Body of pancreas (tissue), 4 donors: Measurements from ENCODE around the gene LRRN3. TPM values are rescaled to one million over a fixed set of nuclear protein-coding genes. Genes with fewer than 3 reads are reported as not detected.

Experiments
- ATAC-seq: fragments of 150-250 bp; one replicate; pipeline ENCODE4 v1.9.1; 2016
- DNase-seq, 4 donors: peaks; one replicate each; pipeline ENCODE4 v3.0.0-alpha.2; 2019
- H3K27ac ChIP-seq, 4 donors: fragments of 200-600 bp; sonication (generic); 1 replicate in 3 of 4; 2 replicates in 1 of 4; pipeline versions ENCODE4 v1.5.1 to v1.6.1; 2016 to 2019; ENCODE audit warnings: mild to moderate bottlenecking in 1 of 4, mixed read lengths in 1 of 4, moderate library complexity in 1 of 4
- H3K27me3 ChIP-seq, 2 donors: fragments of 200-600 bp; sonication (generic); one replicate each; pipeline ENCODE4 v1.6.0; 2016; ENCODE audit warnings: mild to moderate bottlenecking in 1 of 2
- H3K36me3 ChIP-seq, 2 donors: fragments of 200-600 bp; sonication (generic); replicated peaks in 1 of 2; 2 replicates each; pipeline ENCODE4 v1.5.1; 2016; ENCODE audit warnings: low read depth in 2 of 2; ENCODE audit not compliant: insufficient read depth in 1 of 2
- H3K4me1 ChIP-seq: fragments of 200-600 bp; sonication (generic); one replicate; pipeline ENCODE4 v1.6.0; 2016
- H3K4me3 ChIP-seq, 2 donors: fragments of 200-600 bp; sonication (generic); 1 replicate in 1 of 2; 2 replicates in 1 of 2; pipeline ENCODE4 v1.5.1; 2016 to 2019
- H3K9me3 ChIP-seq, 3 donors: fragments of 200-600 bp; sonication (generic); 1 replicate in 2 of 3; 2 replicates in 1 of 3; pipeline ENCODE4 v1.5.1; 2016
- POLR2A ChIP-seq, 3 donors: fragments of 450-650 bp; IDR thresholded peaks; one replicate each; pipeline ENCODE4 v1.6.1; 2016; ENCODE audit warnings: antibody characterized with exemption in 3 of 3, mild to moderate bottlenecking in 2 of 3
- WGBS, 2 donors: methylation state at CpG; one replicate each; pipeline ENCODE4 v1.1.5; 2017; 5-methylcytosine and 5-hydroxymethylcytosine counted together
- intact Hi-C: fragments of 100-400 bp; cut with DNase I; formaldehyde crosslinking; loops from one replicate; pipeline ENCODE4 v1.15.1; 2023
- total RNA-seq, 2 donors: library from RNA; depleted of rRNA; stranded (reverse); fragments of >200 nt; gene quantifications; one replicate each; pipeline ENCODE4 v1.1.0, GENCODE V29; 2016
- TF ChIP-seq, protein P1 (sequence below), 7 experiments: fragments of 450-650 bp in 4 of 7; fragments of 200-600 bp in 3 of 7; sonication (generic) in 3 of 7; IDR thresholded peaks; one replicate each; pipeline ENCODE4 v1.5.1; 2016 to 2019; ENCODE audit warnings: antibody characterized with exemption in 7 of 7

The LRRN3 gene
- total RNA-seq, 2 donors from 2014 or later = 0.26 to 2.6 TPM

DNA sequence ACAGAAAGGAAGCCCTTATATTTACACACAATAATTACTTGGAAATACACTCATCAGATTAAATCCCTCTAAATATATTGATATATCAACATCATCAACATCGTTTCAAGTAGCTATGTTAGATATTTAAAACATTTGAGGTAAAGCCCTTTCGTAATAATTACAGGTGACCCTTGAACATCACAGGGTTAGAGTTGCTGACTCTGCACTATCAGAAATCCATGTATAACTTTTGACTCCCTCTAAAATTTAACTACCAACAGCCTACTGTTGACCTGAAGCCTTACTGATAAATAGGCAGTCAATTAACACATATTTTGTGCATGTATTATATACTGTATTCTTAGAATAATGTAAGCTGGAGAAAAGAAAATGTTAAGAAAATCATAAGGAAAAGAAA, 34.6 kb upstream of the LRRN3 start:
- Histone ChIP-seq H3K9me3 (no peaks in the 10 kb centered on the region), H3K4me3 (no peak overlapping the region), H3K36me3 (no peaks in the 10 kb centered on the region), H3K27me3 (no peaks in the 10 kb centered on the region), H3K27ac (no peak overlapping the region), H3K4me1 (no peaks in the 10 kb centered on the region)
- ATAC-seq (no peak), DNase-seq (no peak)
- WGBS, 2 donors = 93 to 95% methylated on average over 2 of the region's 2 CpGs
- no peak for TF ChIP-seq POLR2A (IDR thresholded peaks at IDR 0.05)
- TF ChIP-seq, protein P1, sequence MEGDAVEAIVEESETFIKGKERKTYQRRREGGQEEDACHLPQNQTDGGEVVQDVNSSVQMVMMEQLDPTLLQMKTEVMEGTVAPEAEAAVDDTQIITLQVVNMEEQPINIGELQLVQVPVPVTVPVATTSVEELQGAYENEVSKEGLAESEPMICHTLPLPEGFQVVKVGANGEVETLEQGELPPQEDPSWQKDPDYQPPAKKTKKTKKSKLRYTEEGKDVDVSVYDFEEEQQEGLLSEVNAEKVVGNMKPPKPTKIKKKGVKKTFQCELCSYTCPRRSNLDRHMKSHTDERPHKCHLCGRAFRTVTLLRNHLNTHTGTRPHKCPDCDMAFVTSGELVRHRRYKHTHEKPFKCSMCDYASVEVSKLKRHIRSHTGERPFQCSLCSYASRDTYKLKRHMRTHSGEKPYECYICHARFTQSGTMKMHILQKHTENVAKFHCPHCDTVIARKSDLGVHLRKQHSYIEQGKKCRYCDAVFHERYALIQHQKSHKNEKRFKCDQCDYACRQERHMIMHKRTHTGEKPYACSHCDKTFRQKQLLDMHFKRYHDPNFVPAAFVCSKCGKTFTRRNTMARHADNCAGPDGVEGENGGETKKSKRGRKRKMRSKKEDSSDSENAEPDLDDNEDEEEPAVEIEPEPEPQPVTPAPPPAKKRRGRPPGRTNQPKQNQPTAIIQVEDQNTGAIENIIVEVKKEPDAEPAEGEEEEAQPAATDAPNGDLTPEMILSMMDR (IDR thresholded peaks at IDR 0.05) = no peak
- intact Hi-C loops = no loop called here

DNA sequence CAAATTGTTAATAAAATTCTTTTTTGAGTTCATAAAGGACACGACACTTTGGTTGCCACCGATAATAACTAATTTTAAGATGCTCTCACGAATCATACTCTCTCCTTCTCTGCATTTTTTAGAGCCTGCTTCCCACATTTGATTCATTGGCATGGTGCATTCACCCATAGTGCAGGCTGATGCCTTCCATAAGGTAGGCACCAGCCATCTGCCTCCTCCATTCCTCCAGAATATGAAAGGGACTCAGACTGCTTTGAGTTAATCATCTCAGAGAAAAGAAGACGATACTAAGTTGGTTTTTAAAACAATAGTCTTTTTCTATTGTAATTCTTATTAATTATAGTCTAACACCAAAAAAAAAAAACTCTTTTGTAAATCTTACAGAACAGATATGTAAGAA, 33.9 kb upstream of the LRRN3 start:
- Histone ChIP-seq H3K9me3 (no peaks in the 10 kb centered on the region), H3K27me3 (no peaks in the 10 kb centered on the region), H3K36me3 (no peaks in the 10 kb centered on the region), H3K4me1 (no peaks in the 10 kb centered on the region), H3K27ac (no peak overlapping the region), H3K4me3 (no peak overlapping the region)
- intact Hi-C loops = no loop called here
- ATAC-seq (no peak), DNase-seq (no peak)
- 89 to 91% methylated on average over 4 of the region's 4 CpGs for WGBS, 2 donors
- TF ChIP-seq POLR2A (IDR thresholded peaks at IDR 0.05) = no peak
- TF ChIP-seq, protein P1 (IDR thresholded peaks at IDR 0.05) = no peak

DNA sequence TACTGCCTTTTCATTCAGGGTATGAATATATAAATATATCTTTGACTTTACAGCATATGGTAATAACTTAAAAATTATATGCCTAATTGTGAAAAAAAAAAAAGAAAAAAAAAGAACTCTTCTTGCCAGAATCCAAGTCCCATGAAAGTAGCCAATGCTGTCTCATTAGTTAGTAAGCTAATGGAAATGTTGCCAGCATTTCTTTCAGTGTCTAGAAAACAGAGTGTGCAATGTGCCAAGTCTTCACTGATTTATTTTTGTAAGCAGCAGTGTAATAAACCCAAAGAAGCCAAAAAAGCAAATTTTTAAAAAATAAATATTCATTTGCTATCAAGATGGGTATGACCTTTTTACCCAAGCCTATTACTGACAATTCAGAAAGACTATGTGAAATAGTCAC, 31.1 kb upstream of the LRRN3 start:
- TF ChIP-seq POLR2A (IDR thresholded peaks at IDR 0.05) = no peak
- TF ChIP-seq, protein P1 (IDR thresholded peaks at IDR 0.05) = no peak
- Histone ChIP-seq H3K27me3 (no peaks in the 10 kb centered on the region), H3K4me1 (no peaks in the 10 kb centered on the region), H3K36me3 (no peaks in the 10 kb centered on the region), H3K9me3 (peaks cover 0 to 5% (median 0%) of the 10 kb centered on the region in 3 donors), H3K27ac (no peak overlapping the region), H3K4me3 (no peak overlapping the region)
- ATAC-seq (no peak), DNase-seq (no peak)
- intact Hi-C loops = no loop called here

DNA sequence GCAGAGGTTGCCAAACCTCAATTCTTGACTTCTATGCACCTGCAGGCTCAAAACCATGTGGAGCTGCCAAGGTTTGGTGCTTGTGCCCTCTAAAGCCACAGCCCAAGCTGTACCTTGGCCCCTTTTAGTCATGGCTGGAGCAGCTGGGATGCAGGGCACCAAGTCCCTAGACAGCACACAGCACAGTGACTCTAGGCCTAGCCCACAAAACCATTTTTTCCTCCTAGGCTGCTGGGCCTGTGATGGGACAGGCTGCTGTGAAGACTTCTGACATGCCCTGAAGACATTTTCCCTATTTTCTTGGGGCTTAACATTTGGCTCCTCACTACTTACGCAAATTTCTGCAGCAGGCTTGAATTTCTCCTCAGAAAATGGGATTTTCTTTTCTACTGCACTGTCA, 27.8 kb upstream of the LRRN3 start:
- intact Hi-C loops = no loop called here
- H3K27me3 ChIP-seq = no peaks in the 10 kb centered on the region
- TF ChIP-seq, protein P1 (IDR thresholded peaks at IDR 0.05) = no peak
- TF ChIP-seq POLR2A (IDR thresholded peaks at IDR 0.05) = no peak
- ATAC-seq (no peak), DNase-seq (no peak)
- no peak overlapping the region for H3K4me3 ChIP-seq
- no peak overlapping the region for H3K27ac ChIP-seq
- no peaks in the 10 kb centered on the region for H3K36me3 ChIP-seq
- H3K9me3 ChIP-seq = peaks cover 0 to 5% (median 0%) of the 10 kb centered on the region in 3 donors
- 100% methylated on average over 1 of the region's 1 CpG for WGBS, 2 donors
- H3K4me1 ChIP-seq = no peaks in the 10 kb centered on the region

DNA sequence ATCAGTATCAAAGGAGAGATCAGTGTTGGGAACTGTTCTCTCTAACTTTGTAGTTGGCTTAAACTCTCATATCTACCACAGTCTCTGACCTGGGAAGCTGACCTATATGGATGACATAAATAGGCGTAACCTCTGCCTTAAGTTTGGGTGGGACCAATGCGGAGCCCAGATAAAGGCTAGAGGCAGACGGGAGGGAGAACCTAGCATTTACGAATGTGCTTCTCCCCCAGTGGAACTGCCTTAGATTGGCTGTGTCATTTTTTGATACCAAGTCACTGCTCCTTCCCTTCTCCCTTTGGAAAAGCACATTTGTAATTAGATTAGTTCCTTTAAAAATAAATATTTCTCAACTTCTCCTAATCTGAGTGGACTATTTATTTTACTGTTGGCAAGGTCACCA, 23.7 kb upstream of the LRRN3 start:
- Histone ChIP-seq H3K9me3 (peaks cover 0 to 5% (median 0%) of the 10 kb centered on the region in 3 donors), H3K4me1 (no peaks in the 10 kb centered on the region), H3K27me3 (no peaks in the 10 kb centered on the region), H3K27ac (no peak overlapping the region), H3K4me3 (no peak overlapping the region), H3K36me3 (no peaks in the 10 kb centered on the region)
- WGBS, 2 donors = 84 to 85% methylated on average over 4 of the region's 4 CpGs
- intact Hi-C loops = no loop called here
- TF ChIP-seq, protein P1 (IDR thresholded peaks at IDR 0.05) = no peak
- TF ChIP-seq POLR2A (IDR thresholded peaks at IDR 0.05) = no peak
- ATAC-seq (no peak), DNase-seq (no peak)
